Inferior parietal cortex (tissue), 1 donor: ENCODE results near the gene P2RY12.

Experiments used
- DNase-seq: peaks from one replicate; pipeline ENCODE4 v3.0.0-alpha.2; 2016; ENCODE audit errors: extremely low spot score

The P2RY12 gene

GRCh38 chr3:151307131-151307530, 77.4 kb downstream of the P2RY12 start:
- DNase-seq = no peak

GRCh38 chr3:151306168-151306810, 78.3 kb downstream of the P2RY12 start:
- no peak for DNase-seq

- DNase-seq = no peak
Observed at GRCh38 chr3:151305775-151306151, 78.8 kb downstream of the P2RY12 start.

GRCh38 chr3:151305060-151305774, 79.3 kb downstream of the P2RY12 start:
- DNase-seq = no peak

- no peak for DNase-seq
Observed at GRCh38 chr3:151303751-151304150, 80.8 kb downstream of the P2RY12 start.

- DNase-seq = no peak
Observed at GRCh38 chr3:151301787-151302186, 82.8 kb downstream of the P2RY12 start.

GRCh38 chr3:151300539-151300938, 84.0 kb downstream of the P2RY12 start:
- DNase-seq = no peak

- DNase-seq = no peak
Observed at GRCh38 chr3:151299006-151299405, 85.5 kb downstream of the P2RY12 start.

GRCh38 chr3:151297429-151297828, 87.1 kb downstream of the P2RY12 start:
- DNase-seq = no peak

- no peak for DNase-seq
Observed at GRCh38 chr3:151296226-151296625, 88.3 kb downstream of the P2RY12 start.

- DNase-seq = no peak
Observed at GRCh38 chr3:151293127-151293526, 91.4 kb downstream of the P2RY12 start.

GRCh38 chr3:151290673-151291072, 93.9 kb downstream of the P2RY12 start:
- DNase-seq = no peak

GRCh38 chr3:151289445-151289844, 95.1 kb downstream of the P2RY12 start:
- no peak for DNase-seq
